ENCODE data around the gene TPSD1.
"Not testable (repeated sequence)": the region's sequence is repeated elsewhere in the genome, so short reads cannot be mapped to it uniquely, and the experiment has no call there.

The TPSD1 gene

DNA sequence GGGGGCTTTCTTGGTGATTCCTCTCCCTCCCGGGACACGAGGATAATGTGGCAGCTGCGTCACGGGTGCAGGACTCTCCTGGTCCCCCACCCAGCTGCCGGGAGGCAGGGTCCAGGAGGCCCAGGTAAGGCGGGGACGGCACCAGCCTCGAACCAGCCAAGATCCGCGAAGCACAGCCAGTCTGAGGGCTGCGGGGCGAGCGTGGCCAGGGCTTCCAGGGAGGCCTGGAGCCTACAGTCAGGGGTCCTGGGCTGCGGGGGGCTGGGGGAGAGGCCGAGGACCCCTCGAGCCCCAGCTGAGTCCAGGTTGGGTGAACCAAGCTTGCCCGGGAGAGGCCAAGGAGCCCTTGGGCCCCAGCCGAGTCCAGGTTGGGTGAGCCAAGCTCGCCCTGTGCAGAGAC is 10.0 kb downstream of the TPSD1 start:
- Histone ChIP-seq H3K4me1 (peaks cover 6% of the 10 kb centered on the region), H3K4me3 (ENCODE audit: low read depth, low read length) (no peak overlapping the region), H3K9me3 (peaks cover 4% of the 10 kb centered on the region; the same call in 1 of the 2 replicates), H3K27me3 (peaks cover 79% of the 10 kb centered on the region), H3K36me3 (no peaks in the 10 kb centered on the region)
- peak; percentile 7 for DNase-seq
- TF ChIP-seq CTCF (IDR thresholded peaks at IDR 0.05; ENCODE audit: low read depth, low read length) = no peak

DNA sequence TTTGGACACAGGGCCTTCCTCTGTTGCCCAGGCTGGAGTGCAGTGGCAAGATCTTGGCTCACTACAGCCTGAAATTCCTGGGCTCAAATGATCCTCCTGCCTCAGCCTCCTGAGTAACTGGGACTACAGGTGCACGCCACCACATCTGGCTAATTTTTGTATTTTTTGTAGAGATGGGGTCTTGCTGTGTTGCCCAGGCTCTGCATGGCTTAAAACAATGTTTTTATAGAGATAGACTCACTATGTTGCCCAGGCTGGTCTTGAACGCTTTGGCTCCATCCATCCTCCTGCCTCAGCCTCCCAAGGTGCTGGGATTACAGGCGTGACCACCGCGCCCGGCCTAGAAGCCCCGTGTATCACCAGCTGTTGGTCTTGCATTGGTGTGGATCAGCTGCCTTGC is 13.5 kb downstream of the TPSD1 start:
- H3K4me3 ChIP-seq (ENCODE audit: low read depth, low read length); DNase-seq; H3K36me3 ChIP-seq; H3K9me3 ChIP-seq: not testable (repeated sequence)
- Histone ChIP-seq H3K27me3 (peaks cover 68% of the 10 kb centered on the region), H3K4me1 (peaks cover 21% of the 10 kb centered on the region)

- Histone ChIP-seq H3K4me3 (ENCODE audit: low read depth, low read length) (no peak overlapping the region), H3K4me1 (peaks cover 21% of the 10 kb centered on the region), H3K36me3 (no peaks in the 10 kb centered on the region), H3K27me3 (peaks cover 72% of the 10 kb centered on the region), H3K9me3 (peaks cover 8% of the 10 kb centered on the region; the same call in 1 of the 2 replicates)
- no peak for DNase-seq
- no peak for TF ChIP-seq CTCF (IDR thresholded peaks at IDR 0.05; ENCODE audit: low read depth, low read length)
These were observed 15.5 kb downstream of the TPSD1 start for GRCh38 chr16:1271380-1271723.

- H3K4me3 ChIP-seq (ENCODE audit: low read depth, low read length) = peak overlapping the region; percentile 21; the same call in 1 of the 2 replicates
- H3K9me3 ChIP-seq, H3K36me3 ChIP-seq: not testable (repeated sequence)
- peak; percentile 96 for DNase-seq
- H3K27me3 ChIP-seq = peaks cover 69% of the 10 kb centered on the region
- H3K4me1 ChIP-seq = peaks cover 21% of the 10 kb centered on the region
These were observed 16.0 kb downstream of the TPSD1 start for GRCh38 chr16:1271724-1272413.

GRCh38 chr16:1272453-1273198 is 16.8 kb downstream of the TPSD1 start:
- DNase-seq = peak; percentile 87

GRCh38 chr16:1273816-1274215 is 17.9 kb downstream of the TPSD1 start:
- H3K4me1 ChIP-seq = peaks cover 21% of the 10 kb centered on the region
- no peak overlapping the region for H3K4me3 ChIP-seq (ENCODE audit: low read depth, low read length)
- TF ChIP-seq CTCF (IDR thresholded peaks at IDR 0.05; ENCODE audit: low read depth, low read length) = no peak
- DNase-seq = no peak
- H3K36me3 ChIP-seq = no peaks in the 10 kb centered on the region
- H3K9me3 ChIP-seq = peaks cover 4% of the 10 kb centered on the region; the same call in 1 of the 2 replicates
- peaks cover 79% of the 10 kb centered on the region for H3K27me3 ChIP-seq

More at GRCh38 chr16:1272453-1273198, 16.8 kb downstream of the TPSD1 start:
- Histone ChIP-seq H3K4me1 (peaks cover 21% of the 10 kb centered on the region), H3K27me3 (peaks cover 72% of the 10 kb centered on the region), H3K9me3 (peaks cover 4% of the 10 kb centered on the region; the same call in 1 of the 2 replicates), H3K36me3 (no peaks in the 10 kb centered on the region), H3K4me3 (ENCODE audit: low read depth, low read length) (peak overlapping the region; percentile 21; the same call in 1 of the 2 replicates)
- TF ChIP-seq CTCF (IDR thresholded peaks at IDR 0.05; ENCODE audit: low read depth, low read length) = no peak

DNA sequence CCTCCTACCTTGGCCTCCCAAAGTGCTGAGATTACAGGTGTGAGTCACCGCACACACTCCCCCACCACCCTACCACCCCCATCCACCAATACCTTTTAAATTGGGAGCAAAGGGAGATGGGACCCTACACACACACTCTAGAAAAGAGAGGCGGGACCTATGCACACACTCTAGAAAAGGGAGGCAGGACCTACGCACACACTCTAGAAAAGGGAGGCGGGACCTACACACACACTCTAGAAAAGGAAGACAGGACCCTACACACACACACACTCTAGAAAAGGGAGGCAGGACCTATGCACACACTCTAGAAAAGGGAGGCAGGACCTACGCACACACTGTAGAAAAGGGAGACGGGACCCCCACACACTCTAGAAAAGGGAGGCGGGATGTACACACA is 18.9 kb downstream of the TPSD1 start:
- no peaks in the 10 kb centered on the region for H3K36me3 ChIP-seq
- no peak overlapping the region for H3K4me3 ChIP-seq (ENCODE audit: low read depth, low read length)
- H3K4me1 ChIP-seq = peaks cover 21% of the 10 kb centered on the region
- peaks cover 80% of the 10 kb centered on the region for H3K27me3 ChIP-seq
- peaks cover 4% of the 10 kb centered on the region; the same call in 1 of the 2 replicates for H3K9me3 ChIP-seq
- no peak for TF ChIP-seq CTCF (IDR thresholded peaks at IDR 0.05; ENCODE audit: low read depth, low read length)
- no peak for DNase-seq
